Lower leg skin (tissue), 3 donors: Measurements from ENCODE around the gene LDAH.

Experiments
- CTCF ChIP-seq, 3 donors: fragments of 450-650 bp; IDR thresholded peaks; one replicate each; pipeline ENCODE4 v1.5.1; 2016; ENCODE audit warnings: antibody characterized with exemption in 3 of 3, mild to moderate bottlenecking in 3 of 3, moderate library complexity in 2 of 3
- POLR2A ChIP-seq, 2 donors: fragments of 450-650 bp; IDR thresholded peaks; one replicate each; pipeline ENCODE4 v1.6.1; 2016 to 2017; ENCODE audit warnings: antibody characterized with exemption in 2 of 2, mild to moderate bottlenecking in 1 of 2, moderate library complexity in 1 of 2

GRCh38 chr2:20635113-20635510, 187.8 kb downstream of the LDAH start:
- TF ChIP-seq CTCF (IDR thresholded peaks at IDR 0.05) = no peak
- no peak for TF ChIP-seq POLR2A (IDR thresholded peaks at IDR 0.05)
